Measurements from ENCODE around the gene GPR55. TPM values are rescaled to one million over a fixed set of nuclear protein-coding genes. Genes with fewer than 3 reads are reported as not detected.

The GPR55 gene
- total and polyA plus RNA-seq, 10 of the 15 experiments (the other 5 are each of a cell fraction or from before 2014, with no cell fraction given): 2.1 to 30.1 (median 16.2) TPM

- Histone ChIP-seq H4K20me1 (ENCODE audit: control insufficient read depth, insufficient read depth) (no peaks in the 10 kb centered on the region), H3K4me3 (no peak overlapping the region), H3K9me3 (replicated peaks; ENCODE audit: control insufficient read depth, insufficient read depth, low read length) (no peaks in the 10 kb centered on the region), H3K4me1 (ENCODE audit: control insufficient read depth, insufficient read depth, low read length) (peaks cover 12% of the 10 kb centered on the region; the same call in 1 of the 2 replicates), H3K27ac (ENCODE audit: control insufficient read depth, insufficient read depth) (no peak overlapping the region), H3K4me2 (ENCODE audit: control insufficient read depth, insufficient read depth) (no peak overlapping the region), H2AFZ (ENCODE audit: control insufficient read depth, low read depth, low read length) (no peak overlapping the region), H3K79me2 (ENCODE audit: control insufficient read depth, insufficient read depth, low read length) (peaks cover 4% of the 10 kb centered on the region), H3K36me3 (ENCODE audit: control insufficient read depth in 2 of 2, insufficient read depth in 2 of 2, low read length in 1 of 2) (no peaks in the 10 kb centered on the region), H3K27me3 (replicated peaks in 1 of 2; ENCODE audit: control insufficient read depth in 2 of 2, insufficient read depth in 2 of 2, low read length in 1 of 2) (no peaks in the 10 kb centered on the region; a peak in 2 of 4 replicates), H3K9ac (ENCODE audit: control insufficient read depth, insufficient read depth, low read length) (no peak overlapping the region)
- ChIA-PET POLR2A (interaction anchor here (1.3 kb wide), 1 partner anchor 9 kb away, joined by 4 read pairs; no protein-coding TSS in a partner anchor), SMC1A (ENCODE audit: uncharacterized antibody, unreplicated experiment) (interaction anchor here (1.5 kb wide), 2 partner anchors 34 to 80 kb away, joined by 3 to 4 read pairs; no protein-coding TSS in a partner anchor), CTCF (interaction anchor here (0.6 to 2.2 kb wide), 6 partner anchors 9 to 191 kb away, joined by 3 to 25 read pairs (median 4); no protein-coding TSS in a partner anchor), RAD21 (ENCODE audit: unreplicated experiment) (no interaction called here)
- no peak for TF ChIP-seq POLR2AphosphoS5 (IDR thresholded peaks at IDR 0.05; ENCODE audit: low read length)
- TF ChIP-seq YBX1 (IDR thresholded peaks at IDR 0.05): no peak
- TF ChIP-seq, protein P1, sequence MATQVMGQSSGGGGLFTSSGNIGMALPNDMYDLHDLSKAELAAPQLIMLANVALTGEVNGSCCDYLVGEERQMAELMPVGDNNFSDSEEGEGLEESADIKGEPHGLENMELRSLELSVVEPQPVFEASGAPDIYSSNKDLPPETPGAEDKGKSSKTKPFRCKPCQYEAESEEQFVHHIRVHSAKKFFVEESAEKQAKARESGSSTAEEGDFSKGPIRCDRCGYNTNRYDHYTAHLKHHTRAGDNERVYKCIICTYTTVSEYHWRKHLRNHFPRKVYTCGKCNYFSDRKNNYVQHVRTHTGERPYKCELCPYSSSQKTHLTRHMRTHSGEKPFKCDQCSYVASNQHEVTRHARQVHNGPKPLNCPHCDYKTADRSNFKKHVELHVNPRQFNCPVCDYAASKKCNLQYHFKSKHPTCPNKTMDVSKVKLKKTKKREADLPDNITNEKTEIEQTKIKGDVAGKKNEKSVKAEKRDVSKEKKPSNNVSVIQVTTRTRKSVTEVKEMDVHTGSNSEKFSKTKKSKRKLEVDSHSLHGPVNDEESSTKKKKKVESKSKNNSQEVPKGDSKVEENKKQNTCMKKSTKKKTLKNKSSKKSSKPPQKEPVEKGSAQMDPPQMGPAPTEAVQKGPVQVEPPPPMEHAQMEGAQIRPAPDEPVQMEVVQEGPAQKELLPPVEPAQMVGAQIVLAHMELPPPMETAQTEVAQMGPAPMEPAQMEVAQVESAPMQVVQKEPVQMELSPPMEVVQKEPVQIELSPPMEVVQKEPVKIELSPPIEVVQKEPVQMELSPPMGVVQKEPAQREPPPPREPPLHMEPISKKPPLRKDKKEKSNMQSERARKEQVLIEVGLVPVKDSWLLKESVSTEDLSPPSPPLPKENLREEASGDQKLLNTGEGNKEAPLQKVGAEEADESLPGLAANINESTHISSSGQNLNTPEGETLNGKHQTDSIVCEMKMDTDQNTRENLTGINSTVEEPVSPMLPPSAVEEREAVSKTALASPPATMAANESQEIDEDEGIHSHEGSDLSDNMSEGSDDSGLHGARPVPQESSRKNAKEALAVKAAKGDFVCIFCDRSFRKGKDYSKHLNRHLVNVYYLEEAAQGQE (IDR thresholded peaks at IDR 0.05; ENCODE audit: low read depth, low read length): no peak
- TF ChIP-seq TCF7 (IDR thresholded peaks at IDR 0.05; ENCODE audit: borderline replicate concordance): no peak
- no peak for TF ChIP-seq ZBTB40 (IDR thresholded peaks at IDR 0.05; ENCODE audit: borderline replicate concordance)
- TF ChIP-seq ZBED1 (IDR thresholded peaks at IDR 0.05; ENCODE audit: borderline replicate concordance): no peak
- TF ChIP-seq SMAD1 (IDR thresholded peaks at IDR 0.05; ENCODE audit: low read depth, partially characterized antibody): no peak
- no peak for TF ChIP-seq EZH2 (IDR thresholded peaks at IDR 0.05; ENCODE audit: borderline replicate concordance, control insufficient read depth, low read depth, low read length)
- TF ChIP-seq USF2 (IDR thresholded peaks at IDR 0.05; ENCODE audit: borderline replicate concordance, low read depth, low read length): no peak
- TF ChIP-seq POU2F2 (IDR thresholded peaks at IDR 0.05; ENCODE audit: borderline replicate concordance, low read depth, low read length): no peak
- WGBS (ENCODE audit: insufficient coverage, insufficient replicate concordance, low lambda C conversion rate, missing lambda C conversion rate): 84% methylated on average over 5 of the region's 5 CpGs
- no peak for FAIRE-seq
- in situ Hi-C loops (cut with MboI) (no loop called here), intact Hi-C loops (cut with micrococcal nuclease; ENCODE audit: unreplicated experiment) (no loop called here)
- BruUV-seq (replicated peaks): no TSS peak
- DNase-seq (ENCODE audit: low read depth, low spot score): no peak
- no peak for ATAC-seq
Observed at GRCh38 chr2:230862292-230862691, 62.8 kb downstream of the GPR55 start.
